SIG-M5 (cell line): ENCODE measurements around the gene CSTB.
"Not testable (repeated sequence)": the region's sequence is repeated elsewhere in the genome, so short reads cannot be mapped to it uniquely, and the experiment has no call there.

ENCODE experiments used
- DNase-seq: peaks from one replicate; lab custom pipeline; 2025; lab: John Stamatoyannopoulos, UW

CSTB gene

GRCh38 chr21:43775795-43776430, at the start of gene CSTB:
TSS of gene CSTB (minus strand) at chr21:43776308. CDS start at chr21:43776269, 39 bp downstream.
- no peak for DNase-seq

- no peak for DNase-seq
Measured at GRCh38 chr21:43825242-43825935, 49.3 kb upstream of the CSTB start.

- no peak for DNase-seq
Measured at GRCh38 chr21:43824333-43825241, 48.5 kb upstream of the CSTB start.

GRCh38 chr21:43822741-43823140, 46.6 kb upstream of the CSTB start:
- not testable (repeated sequence) for DNase-seq

- DNase-seq: not testable (repeated sequence)
Measured at GRCh38 chr21:43822166-43822565, 46.1 kb upstream of the CSTB start.

- no peak for DNase-seq
Measured at GRCh38 chr21:43820466-43820865, 44.4 kb upstream of the CSTB start.

GRCh38 chr21:43819511-43820405, 43.6 kb upstream of the CSTB start:
- no peak for DNase-seq

- DNase-seq: peak; percentile 36
Measured at GRCh38 chr21:43818685-43819084, 42.6 kb upstream of the CSTB start.

- DNase-seq: no peak
Measured at GRCh38 chr21:43817157-43818086, 41.3 kb upstream of the CSTB start.

- no peak for DNase-seq
Measured at GRCh38 chr21:43816611-43817071, 40.5 kb upstream of the CSTB start.

GRCh38 chr21:43815991-43816390, 39.9 kb upstream of the CSTB start:
- no peak for DNase-seq

- no peak for DNase-seq
Measured at GRCh38 chr21:43815107-43815613, 39.1 kb upstream of the CSTB start.

- DNase-seq: no peak
Measured at GRCh38 chr21:43814215-43815106, 38.4 kb upstream of the CSTB start.

- no peak for DNase-seq
Measured at GRCh38 chr21:43813656-43813980, 37.5 kb upstream of the CSTB start.

- no peak for DNase-seq
Measured at GRCh38 chr21:43812957-43813655, 37.0 kb upstream of the CSTB start.

GRCh38 chr21:43812139-43812821, 36.2 kb upstream of the CSTB start:
- DNase-seq: no peak

- DNase-seq: no peak
Measured at GRCh38 chr21:43811262-43812105, 35.4 kb upstream of the CSTB start.
